Muscle layer of colon (tissue), 2 donors: ENCODE results near the gene TRMT11.
"Not testable (repeated sequence)": the region's sequence is repeated elsewhere in the genome, so short reads cannot be mapped to it uniquely, and the experiment has no call there.

Experiments used
- H3K27ac ChIP-seq: one replicate; pipeline ENCODE4 v1.7.0; 2013; ENCODE audit warnings: low read depth, mild to moderate bottlenecking, low read length, moderate library complexity
- H3K27me3 ChIP-seq, 2 donors: one replicate each; pipeline ENCODE4 v1.7.0; 2013; ENCODE audit warnings: low read length in 2 of 2, mild to moderate bottlenecking in 2 of 2; ENCODE audit not compliant: insufficient read depth in 2 of 2, control insufficient read depth in 1 of 2
- H3K36me3 ChIP-seq: one replicate; pipeline ENCODE4 v1.7.0; 2013; ENCODE audit warnings: mild to moderate bottlenecking, low read length; ENCODE audit not compliant: insufficient read depth
- H3K4me1 ChIP-seq: one replicate; pipeline ENCODE4 v1.7.0; 2013; ENCODE audit warnings: mild to moderate bottlenecking, low read length; ENCODE audit not compliant: insufficient read depth
- H3K4me3 ChIP-seq, 2 donors: one replicate each; pipeline ENCODE4 v1.7.0; 2013; ENCODE audit warnings: low read length in 2 of 2, low read depth in 1 of 2, mild to moderate bottlenecking in 1 of 2, moderate library complexity in 1 of 2
- H3K9ac ChIP-seq: one replicate; pipeline ENCODE4 v1.7.0; 2013; ENCODE audit warnings: low read length
- H3K9me3 ChIP-seq: one replicate; pipeline ENCODE4 v1.7.0; 2013; ENCODE audit warnings: mild to moderate bottlenecking, low read length
- donor health status: abdominal sarcoma.
- donor health status: Adenocarcinoma of cecum.

TRMT11 gene

GRCh38 chr6:126007800-126008199, 21.5 kb downstream of the TRMT11 start:
- H3K4me1 ChIP-seq: no peaks in the 10 kb centered on the region
- H3K27ac ChIP-seq: no peak overlapping the region
- H3K27me3 ChIP-seq: no peaks in the 10 kb centered on the region
- peaks cover 29% of the 10 kb centered on the region for H3K36me3 ChIP-seq
- H3K9me3 ChIP-seq: no peaks in the 10 kb centered on the region
- H3K9ac ChIP-seq: no peak overlapping the region
- H3K4me3 ChIP-seq: no peak overlapping the region

- Histone ChIP-seq H3K27me3 (no peaks in the 10 kb centered on the region), H3K4me3 (no peak overlapping the region), H3K27ac (no peak overlapping the region), H3K4me1 (no peaks in the 10 kb centered on the region), H3K9me3 (no peaks in the 10 kb centered on the region), H3K36me3 (peaks cover 44% of the 10 kb centered on the region), H3K9ac (no peak overlapping the region)
These were observed 23.7 kb downstream of the TRMT11 start for GRCh38 chr6:126010040-126010439.

GRCh38 chr6:126015863-126016262, 29.5 kb downstream of the TRMT11 start:
- Histone ChIP-seq H3K4me3 (no peak overlapping the region), H3K27me3 (no peaks in the 10 kb centered on the region), H3K4me1 (no peaks in the 10 kb centered on the region), H3K9ac (no peak overlapping the region), H3K9me3 (no peaks in the 10 kb centered on the region), H3K36me3 (peaks cover 35% of the 10 kb centered on the region), H3K27ac (no peak overlapping the region)

- Histone ChIP-seq H3K9me3 (no peaks in the 10 kb centered on the region), H3K27me3 (no peaks in the 10 kb centered on the region), H3K27ac (no peak overlapping the region), H3K4me1 (no peaks in the 10 kb centered on the region), H3K4me3 (no peak overlapping the region), H3K9ac (no peak overlapping the region), H3K36me3 (peaks cover 37% of the 10 kb centered on the region)
These were observed 30.3 kb downstream of the TRMT11 start for GRCh38 chr6:126016591-126016990.

- no peaks in the 10 kb centered on the region for H3K4me1 ChIP-seq
- H3K27me3 ChIP-seq: no peaks in the 10 kb centered on the region
- peaks cover 36% of the 10 kb centered on the region for H3K36me3 ChIP-seq
- no peaks in the 10 kb centered on the region for H3K9me3 ChIP-seq
- H3K27ac ChIP-seq: no peak overlapping the region
- no peak overlapping the region for H3K9ac ChIP-seq
- H3K4me3 ChIP-seq: no peak overlapping the region
These were observed 31.3 kb downstream of the TRMT11 start for GRCh38 chr6:126017668-126018067.

GRCh38 chr6:126020305-126021050, 34.1 kb downstream of the TRMT11 start:
- H3K9ac ChIP-seq: no peak overlapping the region
- H3K27ac ChIP-seq: no peak overlapping the region
- peaks cover 21% of the 10 kb centered on the region for H3K36me3 ChIP-seq
- no peaks in the 10 kb centered on the region for H3K27me3 ChIP-seq
- no peaks in the 10 kb centered on the region for H3K4me1 ChIP-seq
- no peaks in the 10 kb centered on the region for H3K9me3 ChIP-seq
- no peak overlapping the region for H3K4me3 ChIP-seq

GRCh38 chr6:126023474-126023873, 37.1 kb downstream of the TRMT11 start:
- not testable (repeated sequence) for H3K4me3 ChIP-seq, H3K27ac ChIP-seq, H3K9me3 ChIP-seq, H3K27me3 ChIP-seq, H3K9ac ChIP-seq, H3K4me1 ChIP-seq
- H3K36me3 ChIP-seq: peaks cover 21% of the 10 kb centered on the region

GRCh38 chr6:126026001-126026400, 39.7 kb downstream of the TRMT11 start:
- Histone ChIP-seq H3K9ac (no peak overlapping the region), H3K4me3 (no peak overlapping the region), H3K27ac (no peak overlapping the region), H3K4me1 (peaks cover 7% of the 10 kb centered on the region), H3K27me3 (no peaks in the 10 kb centered on the region), H3K9me3 (no peaks in the 10 kb centered on the region), H3K36me3 (peaks cover 17% of the 10 kb centered on the region)

GRCh38 chr6:126027601-126028000, 41.3 kb downstream of the TRMT11 start:
- H3K27me3 ChIP-seq: no peaks in the 10 kb centered on the region
- peaks cover 7% of the 10 kb centered on the region for H3K4me1 ChIP-seq
- H3K9me3 ChIP-seq: no peaks in the 10 kb centered on the region
- H3K36me3 ChIP-seq: peaks cover 2% of the 10 kb centered on the region
- no peak overlapping the region for H3K9ac ChIP-seq
- no peak overlapping the region for H3K27ac ChIP-seq
- H3K4me3 ChIP-seq: no peak overlapping the region

GRCh38 chr6:126030045-126030444, 43.7 kb downstream of the TRMT11 start:
- no peak overlapping the region for H3K4me3 ChIP-seq
- peaks cover 19% of the 10 kb centered on the region for H3K4me1 ChIP-seq
- no peaks in the 10 kb centered on the region for H3K9me3 ChIP-seq
- no peaks in the 10 kb centered on the region for H3K27me3 ChIP-seq
- H3K36me3 ChIP-seq: no peaks in the 10 kb centered on the region
- no peak overlapping the region for H3K9ac ChIP-seq
- H3K27ac ChIP-seq: no peak overlapping the region

- Histone ChIP-seq H3K27ac (no peak overlapping the region), H3K9me3 (no peaks in the 10 kb centered on the region), H3K27me3 (no peaks in the 10 kb centered on the region), H3K36me3 (no peaks in the 10 kb centered on the region), H3K4me3 (no peak overlapping the region), H3K9ac (no peak overlapping the region), H3K4me1 (peaks cover 19% of the 10 kb centered on the region)
These were observed 47.4 kb downstream of the TRMT11 start for GRCh38 chr6:126033696-126034095.

GRCh38 chr6:126034656-126035055, 48.3 kb downstream of the TRMT11 start:
- peaks cover 4% of the 10 kb centered on the region for H3K36me3 ChIP-seq

More at GRCh38 chr6:126034656-126035055, 48.3 kb downstream of the TRMT11 start:
- no peak overlapping the region for H3K27ac ChIP-seq
- no peaks in the 10 kb centered on the region for H3K9me3 ChIP-seq
- H3K4me1 ChIP-seq: peaks cover 19% of the 10 kb centered on the region
- no peak overlapping the region for H3K9ac ChIP-seq
- no peaks in the 10 kb centered on the region for H3K27me3 ChIP-seq
- no peak overlapping the region for H3K4me3 ChIP-seq
